ENCODE measurements around the gene NDST3. TPM values are rescaled to one million over a fixed set of nuclear protein-coding genes. Genes with fewer than 3 reads are reported as not detected.

NDST3 gene
- total RNA-seq, 2 experiments from 2014 or later, result not detected

GRCh38 chr4:118277243-118277642 is 243.0 kb downstream of the NDST3 start:
- Mint-ChIP-seq H3K27me3 (no peaks in the 10 kb centered on the region), H3K27ac (peak overlapping the region; percentile 8)
- POLR2A ChIA-PET, result no interaction called here

GRCh38 chr4:118278473-118279274 is 244.4 kb downstream of the NDST3 start:
- POLR2A ChIA-PET, result no interaction called here
- H3K27me3 Mint-ChIP-seq, result no peaks in the 10 kb centered on the region
- peaks cover 30% of the 10 kb centered on the region for H3K4me1 Mint-ChIP-seq
- H3K27ac Mint-ChIP-seq, result peak overlapping the region; percentile 97
- no peaks in the 10 kb centered on the region for H3K9me3 Mint-ChIP-seq
- peak overlapping the region; percentile 91 for H3K4me3 Mint-ChIP-seq
- peaks cover 26% of the 10 kb centered on the region for H3K36me3 Mint-ChIP-seq
- DNase-seq (peak; percentile 95), ATAC-seq (ENCODE audit: low read depth) (peak; percentile 96)

More at GRCh38 chr4:118277243-118277642, 243.0 kb downstream of the NDST3 start:
- Mint-ChIP-seq H3K9me3 (no peaks in the 10 kb centered on the region), H3K36me3 (peaks cover 19% of the 10 kb centered on the region), H3K4me3 (no peak overlapping the region), H3K4me1 (peaks cover 21% of the 10 kb centered on the region)
- ATAC-seq (ENCODE audit: low read depth), result no peak
- DNase-seq, result no peak

GRCh38 chr4:118279328-118279727 is 245.0 kb downstream of the NDST3 start:
- Mint-ChIP-seq H3K4me3 (peak overlapping the region; percentile 91), H3K36me3 (peaks cover 26% of the 10 kb centered on the region), H3K27me3 (no peaks in the 10 kb centered on the region), H3K27ac (peak overlapping the region; percentile 97), H3K9me3 (no peaks in the 10 kb centered on the region), H3K4me1 (peaks cover 30% of the 10 kb centered on the region)
- ATAC-seq (ENCODE audit: low read depth), result no peak
- no peak for DNase-seq
- POLR2A ChIA-PET, result no interaction called here

GRCh38 chr4:118279920-118280432 is 245.7 kb downstream of the NDST3 start:
- peaks cover 30% of the 10 kb centered on the region for H3K4me1 Mint-ChIP-seq
- peak overlapping the region; percentile 97 for H3K27ac Mint-ChIP-seq
- peaks cover 26% of the 10 kb centered on the region for H3K36me3 Mint-ChIP-seq
- ATAC-seq (ENCODE audit: low read depth) (no peak), DNase-seq (no peak)
- no peaks in the 10 kb centered on the region for H3K9me3 Mint-ChIP-seq
- no peaks in the 10 kb centered on the region for H3K27me3 Mint-ChIP-seq
- POLR2A ChIA-PET, result no interaction called here
- H3K4me3 Mint-ChIP-seq, result peak overlapping the region; percentile 91

GRCh38 chr4:118280501-118281218 is 246.4 kb downstream of the NDST3 start:
- Mint-ChIP-seq H3K27me3 (no peaks in the 10 kb centered on the region), H3K36me3 (peaks cover 26% of the 10 kb centered on the region), H3K27ac (peak overlapping the region; percentile 59), H3K9me3 (no peaks in the 10 kb centered on the region), H3K4me3 (peak overlapping the region; percentile 91), H3K4me1 (peaks cover 28% of the 10 kb centered on the region)
- no peak for DNase-seq
- POLR2A ChIA-PET, result no interaction called here
- ATAC-seq (ENCODE audit: low read depth), result no peak

- Mint-ChIP-seq H3K27ac (peak overlapping the region; percentile 7), H3K36me3 (peaks cover 29% of the 10 kb centered on the region), H3K4me3 (no peak overlapping the region), H3K27me3 (no peaks in the 10 kb centered on the region), H3K4me1 (peaks cover 28% of the 10 kb centered on the region), H3K9me3 (no peaks in the 10 kb centered on the region)
- DNase-seq (no peak), ATAC-seq (ENCODE audit: low read depth) (no peak)
- POLR2A ChIA-PET, result no interaction called here
Observed at GRCh38 chr4:118281611-118282442, 247.5 kb downstream of the NDST3 start.

GRCh38 chr4:118282692-118283091 is 248.4 kb downstream of the NDST3 start:
- peaks cover 29% of the 10 kb centered on the region for H3K36me3 Mint-ChIP-seq
- no peak for DNase-seq
- H3K9me3 Mint-ChIP-seq, result no peaks in the 10 kb centered on the region
- H3K4me1 Mint-ChIP-seq, result peaks cover 28% of the 10 kb centered on the region
- no peak for ATAC-seq (ENCODE audit: low read depth)
- no peak overlapping the region for H3K4me3 Mint-ChIP-seq
- H3K27ac Mint-ChIP-seq, result no peak overlapping the region
- H3K27me3 Mint-ChIP-seq, result no peaks in the 10 kb centered on the region
- POLR2A ChIA-PET, result no interaction called here

GRCh38 chr4:118284169-118284568 is 249.9 kb downstream of the NDST3 start:
- POLR2A ChIA-PET, result no interaction called here
- Mint-ChIP-seq H3K4me3 (no peak overlapping the region), H3K36me3 (peaks cover 27% of the 10 kb centered on the region), H3K9me3 (no peaks in the 10 kb centered on the region), H3K27me3 (no peaks in the 10 kb centered on the region), H3K27ac (no peak overlapping the region), H3K4me1 (peaks cover 24% of the 10 kb centered on the region)
- ATAC-seq (ENCODE audit: low read depth) (no peak), DNase-seq (no peak)

- ATAC-seq (ENCODE audit: low read depth) (no peak), DNase-seq (no peak)
- H3K27me3 Mint-ChIP-seq, result peaks cover 4% of the 10 kb centered on the region
- no peak overlapping the region for H3K27ac Mint-ChIP-seq
- H3K36me3 Mint-ChIP-seq, result peaks cover 19% of the 10 kb centered on the region
- peaks cover 19% of the 10 kb centered on the region for H3K4me1 Mint-ChIP-seq
- POLR2A ChIA-PET, result no interaction called here
- no peak overlapping the region for H3K4me3 Mint-ChIP-seq
- no peaks in the 10 kb centered on the region for H3K9me3 Mint-ChIP-seq
Observed at GRCh38 chr4:118285931-118286330, 251.6 kb downstream of the NDST3 start.

- POLR2A ChIA-PET, result no interaction called here
- H3K27ac Mint-ChIP-seq, result no peak overlapping the region
- no peak for ATAC-seq (ENCODE audit: low read depth)
- no peak for DNase-seq
- peaks cover 17% of the 10 kb centered on the region for H3K4me1 Mint-ChIP-seq
- H3K4me3 Mint-ChIP-seq, result no peak overlapping the region
- H3K9me3 Mint-ChIP-seq, result no peaks in the 10 kb centered on the region
- H3K36me3 Mint-ChIP-seq, result peaks cover 14% of the 10 kb centered on the region
- peaks cover 4% of the 10 kb centered on the region for H3K27me3 Mint-ChIP-seq
Observed at GRCh38 chr4:118286685-118287084, 252.4 kb downstream of the NDST3 start.

GRCh38 chr4:118287711-118288451 is 253.6 kb downstream of the NDST3 start:
- H3K9me3 Mint-ChIP-seq, result no peaks in the 10 kb centered on the region
- H3K4me1 Mint-ChIP-seq, result peaks cover 11% of the 10 kb centered on the region
- ATAC-seq (ENCODE audit: low read depth) (no peak), DNase-seq (no peak)
- H3K4me3 Mint-ChIP-seq, result no peak overlapping the region
- peaks cover 4% of the 10 kb centered on the region for H3K27me3 Mint-ChIP-seq
- H3K27ac Mint-ChIP-seq, result no peak overlapping the region
- H3K36me3 Mint-ChIP-seq, result peaks cover 6% of the 10 kb centered on the region
- POLR2A ChIA-PET, result no interaction called here

GRCh38 chr4:118289794-118290193 is 255.5 kb downstream of the NDST3 start:
- Mint-ChIP-seq H3K27ac (no peak overlapping the region), H3K4me3 (no peak overlapping the region), H3K4me1 (peaks cover 5% of the 10 kb centered on the region), H3K9me3 (no peaks in the 10 kb centered on the region), H3K36me3 (peaks cover 3% of the 10 kb centered on the region), H3K27me3 (peaks cover 4% of the 10 kb centered on the region)
- no peak for ATAC-seq (ENCODE audit: low read depth)
- no peak for DNase-seq
- POLR2A ChIA-PET, result no interaction called here

- ATAC-seq (ENCODE audit: low read depth) (no peak), DNase-seq (no peak)
- no peak overlapping the region for H3K27ac Mint-ChIP-seq
- H3K4me1 Mint-ChIP-seq, result peaks cover 5% of the 10 kb centered on the region
- H3K27me3 Mint-ChIP-seq, result peaks cover 4% of the 10 kb centered on the region
- POLR2A ChIA-PET, result no interaction called here
- H3K4me3 Mint-ChIP-seq, result no peak overlapping the region
- H3K36me3 Mint-ChIP-seq, result peaks cover 3% of the 10 kb centered on the region
- H3K9me3 Mint-ChIP-seq, result no peaks in the 10 kb centered on the region
Observed at GRCh38 chr4:118290951-118291350, 256.7 kb downstream of the NDST3 start.
